Suprapubic skin (tissue), 4 donors: ENCODE data around the gene RNF19B. TPM values are rescaled to one million over a fixed set of nuclear protein-coding genes. Genes with fewer than 3 reads are reported as not detected.

ENCODE experiments used
- DNase-seq, 2 donors: peaks; one replicate each; pipeline ENCODE4 v3.0.0-alpha.2; 2019; ENCODE audit warnings: low spot score in 2 of 2
- H3K27ac ChIP-seq: fragments of 200-600 bp; sonication (generic); one replicate; pipeline ENCODE4 v1.5.1; 2019
- H3K27me3 ChIP-seq: fragments of 200-600 bp; sonication (generic); one replicate; pipeline ENCODE4 v1.5.1; 2019
- H3K36me3 ChIP-seq: fragments of 200-600 bp; sonication (generic); one replicate; pipeline ENCODE4 v1.5.1; 2019
- H3K4me1 ChIP-seq: fragments of 200-600 bp; sonication (generic); one replicate; pipeline ENCODE4 v1.5.1; 2019
- H3K4me3 ChIP-seq: fragments of 200-600 bp; sonication (generic); one replicate; pipeline ENCODE4 v1.5.1; 2019; ENCODE audit warnings: mild to moderate bottlenecking
- H3K9me3 ChIP-seq: fragments of 200-600 bp; sonication (generic); one replicate; pipeline ENCODE4 v1.5.1; 2019
- CTCF ChIP-seq, 2 donors: fragments of 200-600 bp in 1 of 2; fragments of 450-650 bp in 1 of 2; sonication (generic) in 1 of 2; IDR thresholded peaks; one replicate each; pipeline ENCODE4 v1.5.1; 2016 to 2019; ENCODE audit warnings: antibody characterized with exemption in 2 of 2, mild to moderate bottlenecking in 1 of 2, moderate library complexity in 1 of 2
- EP300 ChIP-seq: sonication (generic); formaldehyde crosslinking; IDR thresholded peaks from one replicate; pipeline ENCODE4 v1.6.1; 2017; ENCODE audit warnings: antibody characterized with exemption
- POLR2A ChIP-seq, 2 donors: fragments of 450-650 bp; IDR thresholded peaks; one replicate each; pipeline ENCODE4 v1.6.1; 2017; ENCODE audit warnings: antibody characterized with exemption in 2 of 2, mild to moderate bottlenecking in 2 of 2, moderate library complexity in 2 of 2
- POLR2AphosphoS5 ChIP-seq, 3 donors: sonication (generic); formaldehyde crosslinking; IDR thresholded peaks; one replicate each; pipeline ENCODE4 v1.6.1; 2017; ENCODE audit warnings: antibody characterized with exemption in 3 of 3
- WGBS: methylation state at CpG from one replicate; pipeline ENCODE4 v1.1.5; 2018; 5-methylcytosine and 5-hydroxymethylcytosine counted together
- total RNA-seq, 4 donors: library from RNA; depleted of rRNA; stranded (reverse); fragments of >200 nt; gene quantifications; one replicate each; pipeline ENCODE4 v1.1.0, GENCODE V29; 2016

The RNF19B gene
- total RNA-seq, 4 donors from 2014 or later = 33.1 to 55.5 (median 43.0) TPM

GRCh38 chr1:32890516-32891240 is 73.9 kb downstream of the RNF19B start:
- Histone ChIP-seq H3K36me3 (no peaks in the 10 kb centered on the region), H3K4me3 (no peak overlapping the region), H3K4me1 (peaks cover 28% of the 10 kb centered on the region), H3K27ac (no peak overlapping the region), H3K9me3 (no peaks in the 10 kb centered on the region), H3K27me3 (peaks cover 42% of the 10 kb centered on the region)
- DNase-seq = no peak
- TF ChIP-seq EP300 = no peak
- no peak for TF ChIP-seq POLR2AphosphoS5 (IDR thresholded peaks at IDR 0.05)
- no peak for TF ChIP-seq POLR2A (IDR thresholded peaks at IDR 0.05)
- TF ChIP-seq CTCF (IDR thresholded peaks at IDR 0.05) = no peak
- 98% methylated on average over 2 of the region's 7 CpGs for WGBS

GRCh38 chr1:32889731-32890278 is 74.8 kb downstream of the RNF19B start:
- Histone ChIP-seq H3K9me3 (no peaks in the 10 kb centered on the region), H3K4me3 (no peak overlapping the region), H3K27me3 (peaks cover 51% of the 10 kb centered on the region), H3K4me1 (peaks cover 30% of the 10 kb centered on the region), H3K36me3 (no peaks in the 10 kb centered on the region), H3K27ac (no peak overlapping the region)
- no peak for DNase-seq
- 86% methylated on average over 2 of the region's 3 CpGs for WGBS
- TF ChIP-seq CTCF (IDR thresholded peaks at IDR 0.05) = no peak

GRCh38 chr1:32888677-32889420 is 75.8 kb downstream of the RNF19B start:
- 94% methylated on average over 19 of the region's 24 CpGs for WGBS
- no peaks in the 10 kb centered on the region for H3K36me3 ChIP-seq
- H3K4me1 ChIP-seq = peaks cover 30% of the 10 kb centered on the region
- H3K27ac ChIP-seq = no peak overlapping the region
- DNase-seq = no peak
- H3K9me3 ChIP-seq = no peaks in the 10 kb centered on the region
- TF ChIP-seq CTCF (IDR thresholded peaks at IDR 0.05) = no peak
- no peak for TF ChIP-seq POLR2AphosphoS5 (IDR thresholded peaks at IDR 0.05)
- H3K4me3 ChIP-seq = no peak overlapping the region
- H3K27me3 ChIP-seq = peaks cover 54% of the 10 kb centered on the region

- Histone ChIP-seq H3K4me3 (no peak overlapping the region), H3K4me1 (peaks cover 23% of the 10 kb centered on the region), H3K27me3 (peaks cover 49% of the 10 kb centered on the region), H3K9me3 (no peaks in the 10 kb centered on the region), H3K27ac (no peak overlapping the region), H3K36me3 (no peaks in the 10 kb centered on the region)
- DNase-seq = no peak
- no peak for TF ChIP-seq POLR2AphosphoS5 (IDR thresholded peaks at IDR 0.05)
- TF ChIP-seq EP300 = no peak
- no peak for TF ChIP-seq CTCF (IDR thresholded peaks at IDR 0.05)
- no peak for TF ChIP-seq POLR2A (IDR thresholded peaks at IDR 0.05)
- WGBS = 87% methylated on average over 2 of the region's 3 CpGs
Measured at GRCh38 chr1:32888134-32888533, 76.5 kb downstream of the RNF19B start.

GRCh38 chr1:32887623-32888022 is 77.0 kb downstream of the RNF19B start:
- Histone ChIP-seq H3K4me1 (peaks cover 18% of the 10 kb centered on the region), H3K27me3 (peaks cover 44% of the 10 kb centered on the region), H3K27ac (no peak overlapping the region), H3K36me3 (no peaks in the 10 kb centered on the region), H3K9me3 (no peaks in the 10 kb centered on the region), H3K4me3 (no peak overlapping the region)
- no peak for DNase-seq
- 76% methylated on average over 12 of the region's 12 CpGs for WGBS
- no peak for TF ChIP-seq POLR2A (IDR thresholded peaks at IDR 0.05)
- TF ChIP-seq POLR2AphosphoS5 (IDR thresholded peaks at IDR 0.05) = no peak
- TF ChIP-seq EP300 = no peak
- TF ChIP-seq CTCF (IDR thresholded peaks at IDR 0.05) = no peak
